Caco-2 (cell line): ENCODE results near the gene SLC22A4. TPM values are rescaled to one million over a fixed set of nuclear protein-coding genes. Genes with fewer than 3 reads are reported as not detected.

Experiments
- BruUV-seq: library from RNA; stranded (reverse); fragments of 400-500 nt; replicated peaks from 2 replicates; lab custom pipeline; 2021; lab: Mats Ljungman, UMichigan
- CTCF ChIA-PET: fragments of 300-600 bp; sonication (Branson Sonifier 250); formaldehyde crosslinking; loops from one replicate; lab custom pipeline; 2022; ENCODE audit warnings: antibody characterized with exemption; lab: Charles Lee
- POLR2A ChIA-PET: fragments of 300-600 bp; sonication (Branson Sonifier 250); formaldehyde crosslinking; loops from one replicate; lab custom pipeline; 2022; ENCODE audit warnings: antibody characterized with exemption; lab: Charles Lee
- DNase-seq, 2 experiments: peaks; one replicate each; pipeline versions ENCODE4 v3.0.0 to v3.0.0-alpha.2; 2020 to 2022
- H3K27me3 ChIP-seq: replicated peaks from 2 replicates; pipeline ENCODE4 v1.6.0; 2011; ENCODE audit warnings: low read length; ENCODE audit not compliant: control insufficient read depth, insufficient read depth
- H3K36me3 ChIP-seq: 2 replicates; pipeline ENCODE4 v1.5.1; 2011; ENCODE audit warnings: low read length; ENCODE audit not compliant: control insufficient read depth, insufficient read depth
- H3K4me1 ChIP-seq: fragments of 250-450 bp; sonication (Bioruptor Pico); 2 replicates; pipeline ENCODE4 v1.5.1; 2020; ENCODE audit warnings: mild to moderate bottlenecking
- H3K4me3 ChIP-seq: 2 replicates; pipeline ENCODE4 v1.5.1; 2011; ENCODE audit warnings: low read depth, mild to moderate bottlenecking, control low read depth, low read length
- H3K9me3 ChIP-seq: fragments of 250-450 bp; sonication (Bioruptor Pico); 2 replicates; pipeline ENCODE4 v1.5.1; 2020; ENCODE audit warnings: mild to moderate bottlenecking, moderate library complexity
- H3K27ac Mint-ChIP-seq: one replicate; pipeline ENCODE4 v1.8.0; 2022; ENCODE audit warnings: mixed read lengths; ENCODE audit not compliant: unreplicated experiment
- H3K27me3 Mint-ChIP-seq: one replicate; pipeline ENCODE4 v1.8.0; 2022; ENCODE audit warnings: mixed read lengths; ENCODE audit not compliant: insufficient read depth, unreplicated experiment
- H3K36me3 Mint-ChIP-seq: one replicate; pipeline ENCODE4 v1.8.0; 2022; ENCODE audit warnings: mild to moderate bottlenecking, mixed read lengths; ENCODE audit not compliant: insufficient read depth, unreplicated experiment
- H3K4me1 Mint-ChIP-seq: one replicate; pipeline ENCODE4 v1.8.0; 2022; ENCODE audit warnings: low read depth, mixed read lengths; ENCODE audit not compliant: unreplicated experiment
- H3K4me3 Mint-ChIP-seq: one replicate; pipeline ENCODE4 v1.8.0; 2022; ENCODE audit warnings: mild to moderate bottlenecking, moderate library complexity, mixed read lengths; ENCODE audit not compliant: unreplicated experiment
- H3K9me3 Mint-ChIP-seq: one replicate; pipeline ENCODE4 v1.8.0; 2022; ENCODE audit warnings: mixed read lengths; ENCODE audit not compliant: unreplicated experiment
- intact Hi-C: fragments of 100-400 bp; cut with micrococcal nuclease; formaldehyde crosslinking; loops from one replicate; pipeline ENCODE4 v1.10.0; 2022; ENCODE audit not compliant: unreplicated experiment
- total RNA-seq: library from RNA; stranded (reverse); gene quantifications from 2 replicates; pipeline ENCODE4 v1.2.3, GENCODE V29; 2022
- TF ChIP-seq, protein P1 (sequence below), 2 experiments: fragments of 200-600 bp in 1 of 2; IDR thresholded peaks; 1 replicate in 1 of 2; 2 replicates in 1 of 2; pipeline versions ENCODE4 v1.5.1 to v1.8.0; 2011 to 2022; ENCODE audit warnings: antibody characterized with exemption in 1 of 2, control low read depth in 1 of 2, inconsistent platforms in 1 of 2, low read depth in 1 of 2, low read length in 1 of 2, mild to moderate bottlenecking in 1 of 2, moderate library complexity in 1 of 2; ENCODE audit not compliant: insufficient read depth in 1 of 2, severe bottlenecking in 1 of 2, unreplicated experiment in 1 of 2

The SLC22A4 gene
- total RNA-seq, 1 experiment from 2014 or later: 1.5 TPM

DNA sequence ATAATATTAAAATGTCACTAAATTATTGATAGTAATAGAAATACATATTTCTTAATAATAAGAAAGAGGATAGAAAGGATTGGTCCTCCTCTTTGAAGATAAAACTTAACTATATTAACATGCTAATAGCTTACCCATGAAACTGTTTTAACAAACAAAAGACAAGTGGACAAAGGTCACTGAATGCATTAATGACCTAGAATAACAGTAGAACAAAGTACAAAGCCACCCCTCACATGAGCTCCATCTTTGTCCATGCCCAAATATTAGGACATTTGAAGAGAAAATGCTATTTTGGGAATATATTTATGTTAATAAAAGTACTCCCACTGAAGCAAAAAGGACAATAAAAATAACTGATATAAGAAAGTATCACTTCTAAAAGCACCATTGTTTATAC lies 41.2 kb downstream of the SLC22A4 start:
- POLR2A ChIA-PET: no interaction called here
- intact Hi-C loops: no loop called here
- no TSS peak for BruUV-seq
- H3K9me3 Mint-ChIP-seq: no peaks in the 10 kb centered on the region
- H3K4me1 Mint-ChIP-seq: peaks cover 15% of the 10 kb centered on the region
- H3K36me3 ChIP-seq: no peaks in the 10 kb centered on the region
- H3K27me3 ChIP-seq: no peaks in the 10 kb centered on the region
- CTCF ChIA-PET: no interaction called here
- peaks cover 13% of the 10 kb centered on the region for H3K36me3 Mint-ChIP-seq
- DNase-seq: no peak
- H3K27me3 Mint-ChIP-seq: no peaks in the 10 kb centered on the region
- H3K4me1 ChIP-seq: peaks cover 14% of the 10 kb centered on the region
- TF ChIP-seq, protein P1, sequence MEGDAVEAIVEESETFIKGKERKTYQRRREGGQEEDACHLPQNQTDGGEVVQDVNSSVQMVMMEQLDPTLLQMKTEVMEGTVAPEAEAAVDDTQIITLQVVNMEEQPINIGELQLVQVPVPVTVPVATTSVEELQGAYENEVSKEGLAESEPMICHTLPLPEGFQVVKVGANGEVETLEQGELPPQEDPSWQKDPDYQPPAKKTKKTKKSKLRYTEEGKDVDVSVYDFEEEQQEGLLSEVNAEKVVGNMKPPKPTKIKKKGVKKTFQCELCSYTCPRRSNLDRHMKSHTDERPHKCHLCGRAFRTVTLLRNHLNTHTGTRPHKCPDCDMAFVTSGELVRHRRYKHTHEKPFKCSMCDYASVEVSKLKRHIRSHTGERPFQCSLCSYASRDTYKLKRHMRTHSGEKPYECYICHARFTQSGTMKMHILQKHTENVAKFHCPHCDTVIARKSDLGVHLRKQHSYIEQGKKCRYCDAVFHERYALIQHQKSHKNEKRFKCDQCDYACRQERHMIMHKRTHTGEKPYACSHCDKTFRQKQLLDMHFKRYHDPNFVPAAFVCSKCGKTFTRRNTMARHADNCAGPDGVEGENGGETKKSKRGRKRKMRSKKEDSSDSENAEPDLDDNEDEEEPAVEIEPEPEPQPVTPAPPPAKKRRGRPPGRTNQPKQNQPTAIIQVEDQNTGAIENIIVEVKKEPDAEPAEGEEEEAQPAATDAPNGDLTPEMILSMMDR (IDR thresholded peaks at IDR 0.05; ENCODE audit: insufficient read depth in 1 of 2, low read depth in 1 of 2, low read length in 1 of 2, severe bottlenecking in 1 of 2, unreplicated experiment in 1 of 2): no peak
- H3K27ac Mint-ChIP-seq: no peak overlapping the region
- no peaks in the 10 kb centered on the region; the same call in 1 of the 2 replicates for H3K9me3 ChIP-seq
- no peak overlapping the region for H3K4me3 Mint-ChIP-seq
- H3K4me3 ChIP-seq: no peak overlapping the region

DNA sequence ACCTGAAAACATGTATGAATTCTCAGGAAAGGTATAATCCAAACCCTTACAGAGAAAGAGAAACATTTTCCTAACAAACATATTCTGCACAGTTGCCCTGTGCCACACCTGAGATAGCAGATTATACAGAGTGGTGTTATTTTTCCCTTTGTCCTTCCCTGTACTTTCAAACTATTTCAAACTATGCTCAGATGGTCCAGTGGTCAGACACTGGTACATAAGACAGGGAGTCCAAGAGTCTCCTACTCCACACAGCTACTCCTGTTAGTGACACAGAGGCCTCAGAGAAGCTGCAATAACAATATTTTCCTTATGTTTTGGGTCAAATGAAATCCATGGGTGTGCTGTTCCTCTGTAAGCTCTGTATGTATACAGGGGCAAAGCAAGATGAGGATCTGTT lies 45.3 kb downstream of the SLC22A4 start:
- DNase-seq: no peak
- POLR2A ChIA-PET: no interaction called here
- Histone ChIP-seq H3K4me1 (peaks cover 28% of the 10 kb centered on the region), H3K27me3 (no peaks in the 10 kb centered on the region), H3K4me3 (no peak overlapping the region), H3K9me3 (no peaks in the 10 kb centered on the region; the same call in 1 of the 2 replicates), H3K36me3 (no peaks in the 10 kb centered on the region)
- CTCF ChIA-PET: no interaction called here
- H3K4me3 Mint-ChIP-seq: no peak overlapping the region
- H3K9me3 Mint-ChIP-seq: no peaks in the 10 kb centered on the region
- intact Hi-C loops: no loop called here
- no TSS peak for BruUV-seq
- peaks cover 29% of the 10 kb centered on the region for H3K4me1 Mint-ChIP-seq
- no peaks in the 10 kb centered on the region for H3K27me3 Mint-ChIP-seq
- H3K36me3 Mint-ChIP-seq: peaks cover 16% of the 10 kb centered on the region
- TF ChIP-seq, protein P1 (IDR thresholded peaks at IDR 0.05; ENCODE audit: insufficient read depth in 1 of 2, low read depth in 1 of 2, low read length in 1 of 2, severe bottlenecking in 1 of 2, unreplicated experiment in 1 of 2): no peak
- H3K27ac Mint-ChIP-seq: no peak overlapping the region

DNA sequence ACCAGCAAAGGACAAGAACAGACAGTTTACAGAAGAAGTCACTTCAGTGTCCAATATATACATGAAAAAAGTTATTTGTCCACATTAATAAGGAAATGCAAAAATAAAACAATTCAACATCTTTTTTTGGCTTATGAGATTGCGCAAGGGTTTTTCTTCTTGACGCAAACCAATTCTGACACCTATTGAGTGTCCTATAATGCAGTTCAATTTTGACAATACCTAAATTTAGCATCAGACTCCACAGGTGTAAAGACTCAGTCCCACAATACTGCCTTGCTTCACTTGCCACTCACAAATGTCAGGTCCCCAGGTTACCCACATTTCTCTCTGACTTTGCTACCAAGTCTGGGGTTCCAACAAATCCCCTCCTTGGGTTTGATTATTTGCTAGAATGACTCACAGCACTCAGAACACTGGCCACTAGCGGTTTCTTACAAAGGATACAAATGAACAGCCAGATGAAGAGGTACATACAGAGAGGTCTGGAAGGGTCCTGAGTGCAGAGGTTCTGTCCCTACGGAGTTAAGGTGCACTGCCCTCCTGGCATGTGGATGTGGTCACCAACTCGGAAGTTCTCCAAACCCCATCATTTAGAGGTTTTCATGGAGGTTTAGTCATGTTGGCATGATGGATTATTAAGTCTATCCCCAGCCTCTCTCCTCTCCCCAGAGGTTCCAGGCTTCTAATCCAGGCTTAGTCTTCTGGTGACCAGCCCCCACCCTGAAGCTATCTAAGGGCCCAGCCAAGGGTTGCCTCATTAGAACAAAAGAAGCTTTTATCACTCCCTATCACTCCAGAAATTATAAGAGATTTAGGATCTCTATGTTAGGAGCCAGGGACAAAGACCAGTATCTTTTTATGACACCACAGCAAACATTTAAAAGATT lies 48.3 kb downstream of the SLC22A4 start:
- POLR2A ChIA-PET: no interaction called here
- no peak overlapping the region for H3K4me3 ChIP-seq
- H3K36me3 ChIP-seq: no peaks in the 10 kb centered on the region
- peaks cover 14% of the 10 kb centered on the region; the same call in 1 of the 2 replicates for H3K4me1 ChIP-seq
- Mint-ChIP-seq H3K27me3 (no peaks in the 10 kb centered on the region), H3K4me1 (peaks cover 23% of the 10 kb centered on the region), H3K4me3 (no peak overlapping the region), H3K36me3 (peaks cover 16% of the 10 kb centered on the region), H3K27ac (no peak overlapping the region), H3K9me3 (peaks cover 11% of the 10 kb centered on the region)
- CTCF ChIA-PET: interaction anchor here (0.5 kb wide), 1 partner anchor 293 kb away, joined by 3 read pairs; no protein-coding TSS in a partner anchor
- intact Hi-C loops: no loop called here
- no peak for DNase-seq
- no peaks in the 10 kb centered on the region for H3K9me3 ChIP-seq
- BruUV-seq: no TSS peak
- no peaks in the 10 kb centered on the region for H3K27me3 ChIP-seq
- TF ChIP-seq, protein P1 (IDR thresholded peaks at IDR 0.05; ENCODE audit: insufficient read depth in 1 of 2, low read depth in 1 of 2, low read length in 1 of 2, severe bottlenecking in 1 of 2, unreplicated experiment in 1 of 2): no peak
